ENCODE data around the gene GPC6.

GPC6 gene

GRCh38 chr13:93956426-93956825 lies 729.8 kb downstream of the GPC6 start:
- no peak overlapping the region for H3K4me3 ChIP-seq (replicated peaks; ENCODE audit: low read depth, low read length)
- TF ChIP-seq CTCF (IDR thresholded peaks at IDR 0.05; ENCODE audit: low read depth, low read length, missing control alignments) = no peak
- no peak for DNase-seq (ENCODE audit: extremely low read depth, low read depth)

- DNase-seq (ENCODE audit: extremely low read depth, low read depth) = no peak
- no peak for TF ChIP-seq CTCF (IDR thresholded peaks at IDR 0.05; ENCODE audit: low read depth, low read length, missing control alignments)
- H3K4me3 ChIP-seq (replicated peaks; ENCODE audit: low read depth, low read length) = no peak overlapping the region
Measured at GRCh38 chr13:93957371-93957770, 730.8 kb downstream of the GPC6 start.

GRCh38 chr13:93959796-93960533 lies 733.4 kb downstream of the GPC6 start:
- TF ChIP-seq CTCF (IDR thresholded peaks at IDR 0.05; ENCODE audit: low read depth, low read length, missing control alignments) = no peak
- DNase-seq (ENCODE audit: extremely low read depth, low read depth) = no peak
- H3K4me3 ChIP-seq (replicated peaks; ENCODE audit: low read depth, low read length) = no peak overlapping the region

DNA sequence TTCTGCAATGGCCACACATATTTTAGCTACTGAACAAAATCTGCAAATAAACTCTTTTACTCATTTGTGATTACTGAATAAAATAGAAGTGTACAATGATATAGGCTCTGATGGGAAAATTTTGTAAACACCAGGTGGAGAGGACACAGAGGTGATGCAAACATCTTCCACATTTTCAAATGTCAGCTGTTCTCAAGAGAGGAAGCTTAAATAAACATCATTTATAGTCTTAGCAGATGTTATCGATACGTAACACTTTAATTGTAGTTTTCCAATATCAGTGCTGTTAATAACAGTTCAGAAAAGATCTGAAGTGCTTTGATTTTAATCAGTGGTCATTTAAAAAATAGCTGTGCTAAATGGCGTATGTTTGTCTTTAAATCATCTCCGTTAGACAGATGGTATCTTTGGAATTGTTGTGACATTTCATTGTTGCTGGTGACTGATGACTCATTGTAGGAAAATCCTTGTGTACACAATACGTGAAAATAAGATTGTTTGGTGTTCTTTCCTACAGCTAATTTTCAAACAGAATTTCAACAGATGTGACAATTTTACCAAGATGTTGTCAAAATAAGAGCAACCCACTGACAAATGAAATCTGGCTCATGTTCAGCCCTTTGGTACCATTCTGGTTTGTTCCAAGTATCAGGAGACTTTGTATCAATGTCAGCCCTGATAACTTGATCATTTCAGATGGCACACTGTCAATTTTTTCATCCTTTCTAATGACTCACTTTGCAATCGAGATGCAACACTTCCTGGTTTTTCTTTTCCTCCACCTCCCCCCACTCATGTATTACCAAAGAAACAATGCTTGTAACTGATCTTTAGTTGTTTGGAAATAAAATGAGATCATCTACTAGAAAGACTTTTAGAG lies 736.9 kb downstream of the GPC6 start:
- no peak for TF ChIP-seq CTCF (IDR thresholded peaks at IDR 0.05; ENCODE audit: low read depth, low read length, missing control alignments)
- H3K4me3 ChIP-seq (replicated peaks; ENCODE audit: low read depth, low read length) = no peak overlapping the region
- DNase-seq (ENCODE audit: extremely low read depth, low read depth) = peak; percentile 36

DNA sequence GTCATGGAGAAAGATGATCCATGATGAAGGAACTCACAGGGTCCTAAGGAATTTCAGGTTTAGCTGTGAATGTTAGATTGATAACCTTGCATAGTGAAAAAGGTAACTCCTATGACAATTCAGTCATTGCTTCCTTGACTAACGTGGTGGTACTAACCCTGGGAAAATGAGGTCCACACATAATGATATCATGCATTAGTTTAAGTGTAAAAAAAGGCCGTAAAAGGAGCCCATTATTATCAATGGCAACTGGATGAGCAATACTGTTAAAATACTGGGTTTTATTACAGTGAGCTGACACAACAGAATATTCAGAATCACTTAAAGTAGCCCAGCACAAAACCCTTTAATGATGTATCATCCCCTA lies 737.5 kb downstream of the GPC6 start:
- DNase-seq (ENCODE audit: extremely low read depth, low read depth) = no peak
- TF ChIP-seq CTCF (IDR thresholded peaks at IDR 0.05; ENCODE audit: low read depth, low read length, missing control alignments) = no peak
- H3K4me3 ChIP-seq (replicated peaks; ENCODE audit: low read depth, low read length) = no peak overlapping the region

DNA sequence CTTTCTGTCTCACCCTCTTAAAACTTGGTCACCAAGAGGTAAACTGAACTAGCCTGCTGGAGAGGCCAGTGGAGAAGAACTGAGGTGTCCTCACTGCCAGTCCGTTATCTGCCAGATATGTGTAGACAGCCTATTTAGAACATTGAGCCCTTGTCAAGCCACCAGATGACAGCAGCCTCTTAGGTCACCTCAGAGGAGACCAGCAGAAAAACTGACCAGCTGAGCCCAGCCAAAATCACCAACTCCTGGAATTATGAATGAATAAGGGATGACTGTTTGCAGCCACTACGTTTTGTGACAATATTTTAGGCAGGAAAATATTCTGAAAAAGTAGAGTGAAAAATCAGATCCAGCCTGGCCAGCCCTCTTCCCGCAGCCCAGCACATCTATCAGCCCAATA lies 739.0 kb downstream of the GPC6 start:
- no peak overlapping the region for H3K4me3 ChIP-seq (replicated peaks; ENCODE audit: low read depth, low read length)
- DNase-seq (ENCODE audit: extremely low read depth, low read depth) = no peak
- TF ChIP-seq CTCF (IDR thresholded peaks at IDR 0.05; ENCODE audit: low read depth, low read length, missing control alignments) = no peak
